GM12875 (cell line): ENCODE results near the gene BPIFB4.

Source experiments
- H3K4me3 ChIP-seq: one replicate; pipeline ENCODE4 v1.5.1; 2011; ENCODE audit warnings: low read depth, low read length, control low read depth
- CTCF ChIP-seq: IDR thresholded peaks from 2 replicates; pipeline ENCODE4 v1.5.1; 2011; ENCODE audit warnings: low read depth, mild to moderate bottlenecking, control low read depth, inconsistent platforms, low read length, moderate library complexity, borderline replicate concordance; ENCODE audit not compliant: insufficient read depth

The BPIFB4 gene

GRCh38 chr20:33130568-33131061 lies 51.2 kb downstream of the BPIFB4 start:
- H3K4me3 ChIP-seq, result no peak overlapping the region

DNA sequence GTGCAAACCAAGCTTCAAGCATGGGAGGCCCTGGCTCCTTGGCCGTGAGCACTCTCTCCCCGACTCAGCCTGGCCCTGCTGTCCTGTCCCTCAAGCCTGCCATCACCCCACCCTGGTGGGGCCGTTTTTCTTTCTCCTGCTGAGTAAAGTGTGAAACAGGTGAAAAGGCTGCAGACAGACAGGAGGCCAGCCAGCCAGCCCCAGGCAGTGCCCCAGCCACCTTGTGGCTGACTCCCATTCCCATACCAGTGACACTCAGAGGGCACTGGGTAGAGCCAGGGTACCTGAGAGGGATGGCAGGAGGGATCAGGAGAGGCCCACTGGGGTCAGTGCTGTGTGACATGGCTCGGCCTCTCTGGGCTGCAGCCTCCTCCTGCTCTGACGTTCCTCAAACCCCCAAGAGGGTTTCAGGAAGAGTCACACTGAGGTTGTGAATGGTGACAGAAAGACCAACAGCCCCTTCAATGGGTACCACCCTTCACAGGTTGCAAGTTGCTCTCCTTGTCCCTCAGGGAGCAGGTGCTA lies 52.6 kb downstream of the BPIFB4 start:
- H3K4me3 ChIP-seq, result no peak overlapping the region
- TF ChIP-seq CTCF, result no peak

More at GRCh38 chr20:33130568-33131061, 51.2 kb downstream of the BPIFB4 start:
- TF ChIP-seq CTCF, result no peak

GRCh38 chr20:33132513-33133372 lies 53.3 kb downstream of the BPIFB4 start:
- no peak overlapping the region for H3K4me3 ChIP-seq
- TF ChIP-seq CTCF, result no peak

- no peak for TF ChIP-seq CTCF
- H3K4me3 ChIP-seq, result no peak overlapping the region
These were observed 54.0 kb downstream of the BPIFB4 start for GRCh38 chr20:33133373-33133941.

GRCh38 chr20:33137195-33137594 lies 57.8 kb downstream of the BPIFB4 start:
- TF ChIP-seq CTCF, result no peak
- no peak overlapping the region for H3K4me3 ChIP-seq

- TF ChIP-seq CTCF, result no peak
- no peak overlapping the region for H3K4me3 ChIP-seq
These were observed 60.0 kb downstream of the BPIFB4 start for GRCh38 chr20:33139467-33139866.
